GM18519 (cell line): ENCODE results near the gene CALR.
"Not testable (repeated sequence)": the region's sequence is repeated elsewhere in the genome, so short reads cannot be mapped to it uniquely, and the experiment has no call there.

Experiments used
- ATAC-seq: cut with Tn5 transposase; IDR thresholded peaks from one replicate; pipeline ENCODE4 v1.9.1; 2021; ENCODE audit warnings: mild to moderate bottlenecking, moderate library complexity; ENCODE audit not compliant: unreplicated experiment, low FRiP score

CALR gene

GRCh38 chr19:12937927-12938778 is at the start of gene CALR:
Gene CALR, plus strand, starts transcription at chr19:12938609. Its CDS starts 71 bp downstream, at chr19:12938680.
- ATAC-seq = peak; percentile 58

- ATAC-seq = not testable (repeated sequence)
Observed at GRCh38 chr19:12890299-12890786, 48.1 kb upstream of the CALR start.

DNA sequence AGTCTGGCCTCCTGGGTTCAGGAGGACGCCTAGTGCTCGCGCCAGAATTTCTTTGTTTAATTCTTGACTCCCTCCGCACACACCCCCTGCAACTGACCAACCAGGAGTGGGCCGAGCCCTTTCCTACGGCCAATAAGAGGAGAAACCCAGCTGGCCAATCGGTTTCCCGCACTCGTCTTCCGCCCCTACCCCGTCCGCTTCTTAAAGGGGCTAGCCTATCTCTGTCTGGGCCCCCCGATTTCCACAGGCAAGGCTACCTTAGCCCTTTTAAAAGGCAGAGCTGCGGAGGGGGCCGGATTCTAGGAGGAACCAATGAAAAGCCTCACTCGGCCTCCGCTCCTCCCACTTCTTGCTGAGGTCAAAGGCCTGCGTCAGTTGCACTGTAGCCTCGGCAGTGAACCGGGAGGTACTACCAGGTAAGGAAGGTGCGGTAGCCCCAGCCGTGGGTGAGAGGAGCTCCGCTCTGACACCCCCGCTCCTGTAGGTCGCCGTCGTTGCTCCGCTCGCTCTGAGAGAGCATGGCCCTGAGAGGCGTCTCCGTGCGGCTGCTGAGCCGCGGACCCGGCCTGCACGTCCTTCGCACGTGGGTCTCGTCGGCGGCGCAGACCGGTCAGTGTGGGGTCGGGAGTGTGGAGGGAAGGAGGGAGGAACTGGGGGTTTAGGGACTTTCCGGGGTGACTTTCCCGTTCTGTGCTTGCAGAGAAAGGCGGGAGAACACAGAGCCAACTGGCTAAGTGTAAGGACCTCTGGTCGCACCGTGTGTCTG is 47.4 kb upstream of the CALR start, which contains the start of gene GCDH:
TSS of gene GCDH (plus strand) at position 374 of the 766 bp plus-strand sequence. CDS start at position 519, 145 bp downstream.
- ATAC-seq = peak; percentile 54

GRCh38 chr19:12891553-12892021 is 46.8 kb upstream of the CALR start:
- no peak for ATAC-seq

- ATAC-seq = no peak
Observed at GRCh38 chr19:12893582-12893981, 44.8 kb upstream of the CALR start.

DNA sequence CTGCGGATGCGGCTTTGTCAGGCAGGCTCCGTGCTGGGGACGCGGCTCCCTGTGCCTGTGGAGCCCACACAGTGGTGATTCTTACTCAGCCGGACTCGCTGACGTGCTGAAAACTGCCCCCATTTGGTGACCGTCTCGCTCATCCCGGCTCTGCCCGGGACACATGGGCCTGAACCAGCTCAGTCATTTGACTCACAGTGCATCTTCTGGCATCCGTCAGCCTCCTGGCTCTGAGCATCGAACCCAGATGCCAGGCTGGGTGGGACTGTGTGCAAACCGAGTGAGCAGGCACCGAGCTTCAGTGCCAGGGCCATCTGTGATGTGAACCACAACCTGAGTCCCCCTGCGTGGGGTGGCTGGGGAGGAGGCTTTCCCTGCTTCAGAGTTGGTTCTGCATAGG is 41.9 kb upstream of the CALR start:
- ATAC-seq = no peak

DNA sequence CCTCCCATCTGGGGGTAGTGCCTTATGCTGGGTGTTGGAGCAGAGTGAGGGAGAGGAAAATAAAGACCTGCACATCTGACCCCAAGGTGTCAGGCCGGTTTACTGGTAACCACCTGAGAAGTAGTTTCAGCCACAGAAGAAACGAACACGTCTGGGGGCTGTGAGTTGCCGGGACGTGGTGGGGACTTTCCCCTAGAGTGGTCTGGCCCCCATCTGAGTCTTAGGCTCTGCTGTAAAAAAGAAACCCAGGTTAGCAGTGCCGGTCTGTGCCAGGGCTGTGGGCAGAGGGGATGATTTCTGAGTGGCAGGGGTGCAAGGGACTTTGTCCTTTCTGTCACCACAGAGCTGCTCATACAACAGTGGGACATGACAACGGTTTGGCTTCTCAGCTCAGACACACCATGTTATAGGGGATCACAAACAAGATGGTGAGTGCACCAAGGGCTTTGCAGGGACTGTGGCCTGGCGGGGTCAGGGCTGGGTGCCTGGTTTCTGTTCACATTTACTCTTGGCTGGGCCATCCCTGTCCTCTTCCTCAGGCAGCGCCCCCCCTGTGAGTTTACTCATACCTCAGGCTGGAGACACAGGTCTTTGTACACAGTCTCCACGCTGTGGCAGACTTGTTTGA is 38.4 kb upstream of the CALR start:
- no peak for ATAC-seq

DNA sequence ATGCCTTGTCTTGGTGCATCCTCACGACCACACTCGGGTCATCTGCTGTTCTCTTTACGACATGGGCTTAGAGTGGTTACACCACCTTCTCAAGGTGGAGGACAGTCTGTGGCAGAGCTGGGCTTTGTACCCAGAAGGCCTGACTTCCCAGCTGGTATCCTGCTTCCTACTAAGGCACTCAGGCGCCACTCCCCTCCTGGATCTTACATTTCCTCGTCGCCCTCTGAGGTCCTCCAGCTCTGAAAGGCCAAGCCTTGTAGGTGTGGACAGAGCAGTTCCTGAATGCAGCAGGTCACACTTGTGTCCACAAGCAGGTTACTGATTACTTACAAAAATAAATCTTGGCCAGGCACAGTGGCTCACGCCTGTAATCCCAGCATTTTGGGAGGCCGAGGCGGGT is 31.2 kb upstream of the CALR start:
- ATAC-seq = no peak

- no peak for ATAC-seq
Observed at GRCh38 chr19:12912571-12912970, 25.8 kb upstream of the CALR start.

GRCh38 chr19:12913011-12913561 is 25.3 kb upstream of the CALR start:
- ATAC-seq = no peak

DNA sequence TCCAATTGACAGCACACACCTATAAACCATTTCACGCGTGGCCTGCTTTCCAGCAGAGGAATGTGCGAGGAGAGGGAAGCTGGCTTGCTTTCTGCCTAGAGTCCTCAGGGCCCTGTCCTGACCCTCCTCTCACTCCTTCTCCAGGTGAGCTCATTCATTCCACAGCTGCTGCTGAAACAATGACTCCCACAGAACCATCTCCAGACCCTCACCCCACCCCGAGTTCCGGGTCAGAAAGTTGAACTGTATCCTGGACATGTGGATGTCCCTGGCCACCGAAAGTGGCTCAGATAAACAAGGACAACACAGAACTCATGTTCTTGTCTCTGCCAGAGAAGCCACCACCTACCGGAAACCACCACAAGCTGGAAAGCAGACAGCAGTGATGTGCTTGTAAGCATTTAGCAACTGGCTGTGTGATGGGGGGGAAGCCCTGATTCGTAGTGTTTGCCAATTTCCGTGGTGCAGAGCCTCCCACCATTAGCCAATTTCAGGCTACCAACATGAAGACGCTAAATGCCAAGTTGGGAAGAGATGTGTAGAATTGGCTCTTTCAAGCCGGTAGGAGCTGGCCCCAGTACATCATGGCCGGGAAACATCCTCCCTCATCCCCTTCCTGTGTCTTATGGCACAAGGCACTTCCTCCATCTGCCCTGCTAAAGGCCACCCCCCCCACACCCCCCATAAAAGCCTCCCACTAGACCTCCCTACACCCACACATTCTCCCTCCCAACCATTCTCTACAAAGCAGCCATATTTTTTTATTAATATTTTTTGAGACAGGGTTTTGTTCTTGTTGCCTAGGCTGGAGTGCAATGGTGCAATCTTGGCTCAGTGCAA is 24.3 kb upstream of the CALR start:
- ATAC-seq = no peak

DNA sequence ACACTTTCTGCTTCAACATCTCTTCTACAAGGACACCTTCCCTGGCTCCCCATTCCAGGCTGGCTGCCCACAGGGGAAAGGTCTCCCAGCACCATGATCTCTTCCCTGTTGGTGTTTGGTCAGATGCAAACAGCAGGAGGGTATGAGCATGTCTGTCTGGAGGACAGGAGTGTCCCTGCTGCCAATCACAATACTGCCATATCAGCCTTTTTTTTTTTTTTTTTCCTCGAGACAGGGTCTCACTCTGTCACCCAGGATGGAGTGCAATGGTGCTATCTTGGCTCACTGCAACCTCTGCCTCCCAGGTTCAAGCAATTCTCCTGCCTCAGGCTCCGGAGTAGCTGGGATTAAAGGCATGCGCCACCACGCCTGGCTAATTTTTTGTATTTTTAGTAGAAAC is 22.5 kb upstream of the CALR start:
- not testable (repeated sequence) for ATAC-seq

DNA sequence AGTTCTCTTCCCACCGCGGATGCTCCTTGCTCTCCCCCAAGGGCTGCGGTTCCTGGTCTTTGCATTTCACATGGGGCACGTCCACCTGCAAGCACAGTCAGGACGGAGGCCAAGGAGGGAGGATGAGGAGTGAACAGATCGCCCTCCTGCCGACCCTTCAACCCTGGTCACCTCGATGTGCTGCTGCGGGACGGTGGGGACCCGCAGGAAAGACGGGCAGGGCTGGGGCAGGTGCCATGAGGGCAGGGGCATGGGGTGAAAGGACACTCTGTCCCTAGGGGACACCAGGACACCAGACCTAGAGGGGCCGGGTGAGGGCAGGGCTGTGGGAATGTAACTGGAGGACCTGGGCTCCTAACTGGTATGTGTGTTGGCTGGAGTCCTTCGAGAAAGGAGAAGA is 20.2 kb upstream of the CALR start:
- ATAC-seq = no peak

GRCh38 chr19:12921047-12921446 is 17.4 kb upstream of the CALR start:
- no peak for ATAC-seq

DNA sequence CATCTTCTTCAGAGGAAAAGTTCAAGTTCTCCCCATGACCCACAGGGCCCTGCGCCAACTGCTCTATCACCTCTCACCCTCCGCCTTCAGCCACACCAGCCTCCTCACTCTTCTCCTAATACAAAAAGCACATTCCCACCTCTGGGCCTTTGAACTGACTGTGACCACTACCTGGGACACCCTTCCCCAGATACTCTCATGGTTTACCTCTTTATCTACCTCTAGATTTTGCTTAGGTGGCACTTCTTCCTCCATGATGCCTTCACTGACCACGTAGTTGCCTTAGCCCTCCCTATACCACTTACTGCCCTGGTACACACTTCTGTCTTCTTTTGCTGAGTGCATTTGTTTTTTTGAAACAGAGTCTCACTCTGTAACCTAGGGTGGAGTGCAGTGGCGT is 15.4 kb upstream of the CALR start:
- ATAC-seq = no peak

- no peak for ATAC-seq
Observed at GRCh38 chr19:12924621-12925310, 13.6 kb upstream of the CALR start.

- no peak for ATAC-seq
Observed at GRCh38 chr19:12930002-12930645, 8.3 kb upstream of the CALR start.
